Chondrocyte (in vitro differentiated cells): ENCODE measurements around the gene GDPGP1. TPM values are rescaled to one million over a fixed set of nuclear protein-coding genes. Genes with fewer than 3 reads are reported as not detected.

Source experiments
- DNase-seq: peaks from one replicate; pipeline ENCODE4 v3.0.0; 2021; ENCODE audit warnings: mixed read lengths, low spot score
- H3K27ac Mint-ChIP-seq: one replicate; pipeline ENCODE4 v1.8.0; 2021; ENCODE audit warnings: mild to moderate bottlenecking, moderate library complexity, mixed read lengths; ENCODE audit not compliant: unreplicated experiment
- H3K27me3 Mint-ChIP-seq: 2 replicates; pipeline ENCODE4 v1.8.0; 2021; ENCODE audit warnings: low read depth, mixed read lengths
- H3K36me3 Mint-ChIP-seq: 2 replicates; pipeline ENCODE4 v1.8.0; 2021; ENCODE audit warnings: low read depth, mixed read lengths
- H3K4me1 Mint-ChIP-seq: 2 replicates; pipeline ENCODE4 v1.8.0; 2021; ENCODE audit warnings: low read depth, mild to moderate bottlenecking, mixed read lengths
- H3K4me3 Mint-ChIP-seq: one replicate; pipeline ENCODE4 v1.8.0; 2021; ENCODE audit warnings: mild to moderate bottlenecking, moderate library complexity, mixed read lengths; ENCODE audit not compliant: unreplicated experiment
- H3K9me3 Mint-ChIP-seq: 2 replicates; pipeline ENCODE4 v1.8.0; 2021; ENCODE audit warnings: low read depth, mixed read lengths
- CTCF ChIP-seq: fragments of 200-600 bp; sonication (generic); IDR thresholded peaks from 2 replicates; pipeline ENCODE4 v1.5.0; 2021; ENCODE audit warnings: antibody characterized with exemption, mild to moderate bottlenecking, moderate library complexity
- total RNA-seq: library from RNA; stranded (reverse); gene quantifications from 3 replicates; pipeline ENCODE4 v1.2.1, GENCODE V29; 2021

Gene GDPGP1
- total RNA-seq, 1 donor from 2014 or later = 5.8 TPM

DNA sequence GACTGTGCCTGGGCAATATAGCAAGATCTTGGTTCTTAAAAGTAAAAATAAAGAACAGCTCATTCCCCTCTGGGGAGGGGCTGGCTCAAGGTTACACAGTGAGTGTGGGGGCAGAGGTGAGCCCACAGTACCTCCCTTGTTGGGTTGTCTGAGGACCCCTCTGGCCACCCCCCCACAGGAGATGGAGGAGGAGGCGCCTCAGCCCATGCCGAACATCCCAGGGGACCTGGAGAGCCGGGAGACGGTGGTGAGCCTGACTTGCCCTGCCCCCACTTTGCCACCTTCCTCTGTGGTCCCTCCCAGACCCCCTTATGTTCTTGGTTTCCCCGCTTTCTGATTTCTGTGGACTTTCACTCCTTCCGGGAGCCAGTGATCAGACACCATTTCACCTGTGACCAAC, 60.1 kb downstream of the GDPGP1 start:
- Mint-ChIP-seq H3K4me3 (no peak overlapping the region), H3K4me1 (peaks cover 13% of the 10 kb centered on the region), H3K27me3 (no peaks in the 10 kb centered on the region), H3K9me3 (no peaks in the 10 kb centered on the region), H3K27ac (no peak overlapping the region), H3K36me3 (no peaks in the 10 kb centered on the region)
- TF ChIP-seq CTCF = no peak
- DNase-seq = no peak

GRCh38 chr15:90294601-90295269, 60.7 kb downstream of the GDPGP1 start:
- TF ChIP-seq CTCF = no peak
- no peak overlapping the region for H3K4me3 Mint-ChIP-seq
- no peaks in the 10 kb centered on the region for H3K27me3 Mint-ChIP-seq
- peaks cover 13% of the 10 kb centered on the region for H3K4me1 Mint-ChIP-seq
- H3K9me3 Mint-ChIP-seq = no peaks in the 10 kb centered on the region
- no peak for DNase-seq
- H3K36me3 Mint-ChIP-seq = no peaks in the 10 kb centered on the region
- no peak overlapping the region for H3K27ac Mint-ChIP-seq

- Mint-ChIP-seq H3K27me3 (no peaks in the 10 kb centered on the region), H3K9me3 (no peaks in the 10 kb centered on the region), H3K4me1 (peaks cover 13% of the 10 kb centered on the region), H3K4me3 (no peak overlapping the region), H3K27ac (no peak overlapping the region), H3K36me3 (no peaks in the 10 kb centered on the region)
- TF ChIP-seq CTCF = no peak
- DNase-seq = no peak
Observed at GRCh38 chr15:90295270-90295648, 61.2 kb downstream of the GDPGP1 start.

Other genes starting within 250 kb of the GDPGP1 start
- gene ZNF710, start 232.9 kb upstream of the GDPGP1 start, total RNA-seq = 6.7 to 14.4 TPM (median 12.9 TPM) in 3 replicates
- gene IDH2, start 131.7 kb upstream of the GDPGP1 start, total RNA-seq = 115 to 126 TPM (median 125 TPM) in 3 replicates
- 6.7 to 10.5 TPM (median 9.2 TPM) in 3 replicates for gene SEMA4B, start 32.9 kb upstream of the GDPGP1 start, total RNA-seq
- gene CIB1, start 268 bp upstream of the GDPGP1 start, total RNA-seq = 40.2 to 42.4 TPM (median 40.9 TPM) in 3 replicates
- gene TTLL13, start 15.3 kb downstream of the GDPGP1 start, total RNA-seq = 0.69 TPM in 1 of 3 replicates, not detected in the others
- 87.3 to 116 TPM (median 94.0 TPM) in 3 replicates for gene NGRN, start 31.5 kb downstream of the GDPGP1 start, total RNA-seq
- 3.2 to 4.8 TPM (median 3.3 TPM) in 3 replicates for gene ZNF774, start 118.1 kb downstream of the GDPGP1 start, total RNA-seq
- gene IQGAP1, start 154.0 kb downstream of the GDPGP1 start, total RNA-seq = 206 to 214 TPM (median 209 TPM) in 3 replicates